Transverse colon (tissue), 4 donors: ENCODE results near the gene FAF2. TPM values are rescaled to one million over a fixed set of nuclear protein-coding genes. Genes with fewer than 3 reads are reported as not detected.

Experiments
- DNase-seq: peaks from one replicate; pipeline ENCODE4 v3.0.0-alpha.2; 2019
- H3K27ac ChIP-seq, 4 donors: fragments of 200-600 bp; sonication (generic); 2 replicates each; pipeline ENCODE4 v1.5.1; 2016 to 2018; ENCODE audit warnings: inconsistent platforms in 4 of 4
- H3K27me3 ChIP-seq: fragments of 200-600 bp; sonication (generic); 2 replicates; pipeline ENCODE4 v1.5.1; 2017; ENCODE audit warnings: inconsistent platforms
- H3K36me3 ChIP-seq, 4 donors: fragments of 200-600 bp; sonication (generic); 2 replicates each; pipeline ENCODE4 v1.5.1; 2017 to 2019; ENCODE audit warnings: inconsistent platforms in 4 of 4
- H3K4me1 ChIP-seq, 4 donors: fragments of 200-600 bp; sonication (generic); 2 replicates each; pipeline ENCODE4 v1.5.1; 2017 to 2020; ENCODE audit warnings: inconsistent platforms in 4 of 4
- H3K4me3 ChIP-seq, 4 donors: fragments of 200-600 bp; sonication (generic); 1 replicate in 1 of 4; 2 replicates in 3 of 4; pipeline versions ENCODE4 v1.5.1 to v1.6.1; 2017 to 2019; ENCODE audit warnings: inconsistent platforms in 4 of 4
- H3K9me3 ChIP-seq, 2 donors: fragments of 200-600 bp; sonication (generic); 2 replicates each; pipeline ENCODE4 v1.5.1; 2017 to 2019; ENCODE audit warnings: inconsistent platforms in 2 of 2
- CTCF ChIP-seq, 5 experiments: fragments of 200-600 bp in 3 of 5; fragments of 450-650 bp in 2 of 5; sonication (generic) in 3 of 5; IDR thresholded peaks; 1 replicate in 2 of 5; 2 replicates in 3 of 5; pipeline ENCODE4 v1.5.1; 2016 to 2017; ENCODE audit warnings: antibody characterized with exemption in 5 of 5, inconsistent platforms in 3 of 5, mild to moderate bottlenecking in 2 of 5, moderate library complexity in 1 of 5
- EP300 ChIP-seq: sonication (generic); formaldehyde crosslinking; IDR thresholded peaks from one replicate; pipeline ENCODE4 v1.6.1; 2017; ENCODE audit warnings: antibody characterized with exemption, low read depth
- POLR2A ChIP-seq: fragments of 450-650 bp; IDR thresholded peaks from one replicate; pipeline ENCODE4 v1.6.1; 2016; ENCODE audit warnings: antibody characterized with exemption, mild to moderate bottlenecking, moderate library complexity
- POLR2AphosphoS5 ChIP-seq, 3 donors: sonication (generic); formaldehyde crosslinking; IDR thresholded peaks; one replicate each; pipeline ENCODE4 v1.6.1; 2016; ENCODE audit warnings: antibody characterized with exemption in 3 of 3
- WGBS, 2 donors: methylation state at CpG; one replicate each; pipeline ENCODE4 v1.1.5; 2018; ENCODE audit warnings: low coverage in 1 of 2; 5-methylcytosine and 5-hydroxymethylcytosine counted together
- in situ Hi-C, 4 donors: fragments of 200-750 bp; cut with MboI; loops; one replicate each; pipeline versions ENCODE4 v1.15.0 to v1.15.1; 2017; ENCODE audit warnings: low sequenced_read_pairs in 3 of 4, low pct_ligation_motif_present in 1 of 4, low pct_unique_long_range_greater_than_20kb in 1 of 4
- intact Hi-C: fragments of 100-400 bp; cut with DNase I; formaldehyde crosslinking; loops from one replicate; pipeline ENCODE4 v1.15.1; 2023; ENCODE audit warnings: low total_unique reads
- total RNA-seq, 4 donors: library from RNA; depleted of rRNA; stranded (reverse); fragments of >200 nt; gene quantifications; one replicate each; pipeline ENCODE4 v1.1.0, GENCODE V29; 2016

Gene FAF2
- total RNA-seq, 4 donors from 2014 or later, result 3.8 to 32.4 (median 26.5) TPM

- Histone ChIP-seq H3K27ac (peak within 1 kb of the TSS; percentile 89 to 99 (median 98)), H3K36me3 (no peaks in the 10 kb centered on the region), H3K27me3 (no peaks in the 10 kb centered on the region), H3K4me1 (peaks cover 35 to 58% (median 51%) of the 10 kb centered on the region in 4 donors), H3K4me3 (peak within 1 kb of the TSS; percentile 45 to 93 (median 90)), H3K9me3 (no peaks in the 10 kb centered on the region)
- DNase-seq, result peak; percentile 98
- in situ Hi-C loops, result loop anchor here in 1 of 4 donors (5.0 kb wide), 1 partner anchor 90 kb away; the partner anchor contains the start of gene FAF2
- intact Hi-C loops, result no loop called here
- TF ChIP-seq POLR2A, result peak; percentile 80
- peak; percentile 46 to 83 (median 80) for TF ChIP-seq POLR2AphosphoS5 (IDR thresholded peaks at IDR 0.05)
- no peak for TF ChIP-seq CTCF (IDR thresholded peaks at IDR 0.05)
- TF ChIP-seq EP300, result no peak
- 0% methylated on average over 63 of the region's 63 CpGs; no CpG with 5 or more reads in 1 of the 2 donors for WGBS, 2 donors
These were observed 88.8 kb downstream of the FAF2 start, which contains the start of gene RNF44 for GRCh38 chr5:176536902-176537553. RNF44 (minus strand) TSS chr5:176537402; CDS start chr5:176532472, 4,930 bp downstream.

- peak; percentile 79 for TF ChIP-seq POLR2A
- TF ChIP-seq EP300, result no peak
- TF ChIP-seq POLR2AphosphoS5 (IDR thresholded peaks at IDR 0.05), result peak; percentile 54 to 88 (median 82)
- TF ChIP-seq CTCF (IDR thresholded peaks at IDR 0.05), result peak in 1 of 5 experiments; percentile 13
- DNase-seq, result peak; percentile 99
- H3K9me3 ChIP-seq, result no peaks in the 10 kb centered on the region
- no peaks in the 10 kb centered on the region for H3K27me3 ChIP-seq
- H3K27ac ChIP-seq, result peak overlapping the region; percentile 89 to 99 (median 98)
- H3K4me1 ChIP-seq, result peaks cover 34 to 58% (median 53%) of the 10 kb centered on the region in 4 donors
- H3K4me3 ChIP-seq, result peak overlapping the region; percentile 45 to 93 (median 90)
- in situ Hi-C loops, result loop anchor here in 1 of 4 donors (5.0 kb wide), 1 partner anchor 90 kb away; the partner anchor contains the start of gene FAF2
- no peaks in the 10 kb centered on the region for H3K36me3 ChIP-seq
- 1% methylated on average over 43 of the region's 43 CpGs; no CpG with 5 or more reads in 1 of the 2 donors for WGBS, 2 donors
- intact Hi-C loops, result no loop called here
These were observed 89.5 kb downstream of the FAF2 start for GRCh38 chr5:176537554-176538229.

GRCh38 chr5:176538230-176538988 lies 90.2 kb downstream of the FAF2 start:
- Histone ChIP-seq H3K4me1 (peaks cover 27 to 51% (median 46%) of the 10 kb centered on the region in 4 donors), H3K4me3 (peak overlapping the region in 3 of 4 donors; percentile 6 to 93 (median 91)), H3K27me3 (no peaks in the 10 kb centered on the region), H3K36me3 (no peaks in the 10 kb centered on the region), H3K9me3 (no peaks in the 10 kb centered on the region), H3K27ac (peak overlapping the region; percentile 89 to 99 (median 98))
- no peak for DNase-seq
- TF ChIP-seq EP300 (no peak), CTCF (IDR thresholded peaks at IDR 0.05) (peak in 1 of 5 experiments; percentile 14)
- WGBS, 2 donors, result 20% methylated on average over 2 to 13 of the region's 13 CpGs
- intact Hi-C loops, result no loop called here
- in situ Hi-C loops, result loop anchor here in 1 of 4 donors (5.0 kb wide), 1 partner anchor 91 kb away; the partner anchor contains the start of gene FAF2
